Measurements from ENCODE around the gene FGD4. TPM values are rescaled to one million over a fixed set of nuclear protein-coding genes. Genes with fewer than 3 reads are reported as not detected.

FGD4 gene
- total RNA-seq, 4 donors from 2014 or later, result 42.6 to 69.4 (median 47.3) TPM

DNA sequence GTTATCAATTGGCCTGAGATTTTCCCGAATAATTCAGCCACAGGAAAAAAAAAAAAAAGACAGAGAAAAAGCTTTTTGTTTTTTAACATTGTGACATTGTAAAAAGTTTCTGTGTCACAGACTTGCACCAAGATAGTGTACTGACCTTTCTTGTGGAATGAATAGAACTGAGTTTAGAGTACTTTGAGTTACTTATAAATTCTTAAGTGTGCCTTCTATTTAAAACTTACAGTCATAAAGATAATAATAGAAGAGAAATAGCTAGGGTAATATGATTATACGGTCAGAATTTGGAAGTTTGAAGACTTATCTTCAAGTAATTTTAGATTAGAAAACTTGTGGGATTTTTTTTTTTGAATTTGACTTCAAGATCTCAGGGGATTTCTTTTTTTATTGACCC, 88.8 kb downstream of the FGD4 start:
- no peak for TF ChIP-seq POLR2A (IDR thresholded peaks at IDR 0.05)
- H3K27me3 ChIP-seq, result no peaks in the 10 kb centered on the region
- H3K36me3 ChIP-seq, result no peaks in the 10 kb centered on the region
- no peak overlapping the region for H3K4me3 ChIP-seq
- H3K4me1 ChIP-seq, result peaks cover 4% of the 10 kb centered on the region
- no peak for DNase-seq (ENCODE audit: low spot score in 2 of 2)
- 81% methylated on average over 2 of the region's 2 CpGs for WGBS
- no peaks in the 10 kb centered on the region for H3K9me3 ChIP-seq
- no peak overlapping the region for H3K27ac ChIP-seq

DNA sequence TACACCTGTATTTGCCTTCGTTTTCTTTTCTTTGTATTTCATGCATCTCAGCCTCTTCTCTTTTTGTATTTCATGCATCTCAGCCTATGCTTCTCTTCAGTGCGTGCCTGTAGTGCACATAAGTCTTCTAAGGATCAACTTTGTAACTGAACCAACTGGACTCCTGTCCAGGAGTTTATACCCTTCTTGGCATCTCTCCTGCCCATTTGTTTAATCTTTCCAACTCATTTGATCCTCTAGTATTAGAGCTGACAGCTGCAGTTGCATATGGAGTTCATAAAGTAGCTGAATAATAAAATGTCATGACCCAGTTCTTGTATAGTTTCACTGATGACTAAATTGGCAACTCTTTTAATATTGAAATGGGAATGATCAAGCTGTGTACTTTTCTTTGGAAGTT, 89.7 kb downstream of the FGD4 start:
- TF ChIP-seq EP300 (IDR thresholded peaks at IDR 0.05) (no peak), POLR2A (IDR thresholded peaks at IDR 0.05) (no peak), POLR2AphosphoS5 (IDR thresholded peaks at IDR 0.05) (no peak)
- TF ChIP-seq, protein P1, sequence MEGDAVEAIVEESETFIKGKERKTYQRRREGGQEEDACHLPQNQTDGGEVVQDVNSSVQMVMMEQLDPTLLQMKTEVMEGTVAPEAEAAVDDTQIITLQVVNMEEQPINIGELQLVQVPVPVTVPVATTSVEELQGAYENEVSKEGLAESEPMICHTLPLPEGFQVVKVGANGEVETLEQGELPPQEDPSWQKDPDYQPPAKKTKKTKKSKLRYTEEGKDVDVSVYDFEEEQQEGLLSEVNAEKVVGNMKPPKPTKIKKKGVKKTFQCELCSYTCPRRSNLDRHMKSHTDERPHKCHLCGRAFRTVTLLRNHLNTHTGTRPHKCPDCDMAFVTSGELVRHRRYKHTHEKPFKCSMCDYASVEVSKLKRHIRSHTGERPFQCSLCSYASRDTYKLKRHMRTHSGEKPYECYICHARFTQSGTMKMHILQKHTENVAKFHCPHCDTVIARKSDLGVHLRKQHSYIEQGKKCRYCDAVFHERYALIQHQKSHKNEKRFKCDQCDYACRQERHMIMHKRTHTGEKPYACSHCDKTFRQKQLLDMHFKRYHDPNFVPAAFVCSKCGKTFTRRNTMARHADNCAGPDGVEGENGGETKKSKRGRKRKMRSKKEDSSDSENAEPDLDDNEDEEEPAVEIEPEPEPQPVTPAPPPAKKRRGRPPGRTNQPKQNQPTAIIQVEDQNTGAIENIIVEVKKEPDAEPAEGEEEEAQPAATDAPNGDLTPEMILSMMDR (IDR thresholded peaks at IDR 0.05), result no peak
- H3K27me3 ChIP-seq, result no peaks in the 10 kb centered on the region
- H3K27ac ChIP-seq, result no peak overlapping the region
- H3K9me3 ChIP-seq, result no peaks in the 10 kb centered on the region
- H3K4me3 ChIP-seq, result no peak overlapping the region
- DNase-seq (ENCODE audit: low spot score in 2 of 2), result no peak
- WGBS, result 41% methylated on average over 2 of the region's 2 CpGs
- no peaks in the 10 kb centered on the region for H3K4me1 ChIP-seq
- no peaks in the 10 kb centered on the region for H3K36me3 ChIP-seq

DNA sequence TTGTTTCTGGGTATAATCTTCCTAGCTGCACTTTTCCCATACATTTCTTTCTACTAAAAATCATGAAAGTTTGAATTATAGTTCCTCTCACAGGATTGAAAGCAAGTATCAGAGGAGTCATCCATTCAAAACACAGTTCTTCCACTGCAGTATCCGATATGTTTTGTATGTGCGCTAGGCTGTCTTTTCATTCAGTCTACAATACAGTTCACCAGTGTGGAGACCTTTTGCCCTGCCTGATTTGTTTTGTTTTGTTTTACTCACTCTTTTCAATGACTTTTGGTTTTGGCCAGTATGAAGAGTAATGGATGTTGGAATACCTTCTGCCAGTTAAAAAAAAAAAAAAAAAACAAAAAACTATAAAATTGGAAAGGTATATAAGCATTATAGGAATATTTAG, 91.4 kb downstream of the FGD4 start:
- Histone ChIP-seq H3K27ac (no peak overlapping the region), H3K4me3 (no peak overlapping the region), H3K4me1 (peaks cover 3% of the 10 kb centered on the region), H3K27me3 (no peaks in the 10 kb centered on the region), H3K9me3 (no peaks in the 10 kb centered on the region), H3K36me3 (no peaks in the 10 kb centered on the region)
- no peak for TF ChIP-seq POLR2A (IDR thresholded peaks at IDR 0.05)
- TF ChIP-seq EP300 (IDR thresholded peaks at IDR 0.05), result no peak
- TF ChIP-seq, protein P1 (IDR thresholded peaks at IDR 0.05), result no peak
- TF ChIP-seq POLR2AphosphoS5 (IDR thresholded peaks at IDR 0.05), result no peak
- WGBS, result 96% methylated on average over 2 of the region's 2 CpGs
- DNase-seq (ENCODE audit: low spot score in 2 of 2), result no peak

DNA sequence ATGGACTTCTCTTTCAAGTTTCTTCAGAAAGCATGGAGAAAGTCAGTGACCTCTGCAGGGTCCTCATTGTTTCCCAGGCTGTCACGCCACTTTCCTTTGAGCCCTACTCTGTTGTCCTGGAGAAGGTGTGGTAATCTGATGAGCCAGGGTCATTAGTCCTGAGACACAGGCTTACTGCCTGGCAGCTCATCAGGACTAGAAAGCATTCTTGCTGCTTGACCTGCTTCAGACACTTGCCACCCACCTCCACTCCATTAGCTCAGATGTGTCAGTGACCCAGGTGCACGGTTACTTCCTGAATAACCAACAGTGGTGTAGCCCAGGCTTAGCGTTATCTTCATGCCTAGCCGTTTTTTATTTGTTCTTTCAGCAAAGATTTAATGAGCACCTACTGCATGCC, 93.9 kb downstream of the FGD4 start:
- H3K9me3 ChIP-seq, result no peaks in the 10 kb centered on the region
- H3K27me3 ChIP-seq, result no peaks in the 10 kb centered on the region
- WGBS, result 78% methylated on average over 4 of the region's 4 CpGs
- peaks cover 25% of the 10 kb centered on the region for H3K4me1 ChIP-seq
- H3K27ac ChIP-seq, result no peak overlapping the region
- no peak for TF ChIP-seq EP300 (IDR thresholded peaks at IDR 0.05)
- TF ChIP-seq, protein P1 (IDR thresholded peaks at IDR 0.05), result no peak
- no peak for TF ChIP-seq POLR2AphosphoS5 (IDR thresholded peaks at IDR 0.05)
- no peak for TF ChIP-seq POLR2A (IDR thresholded peaks at IDR 0.05)
- no peak for DNase-seq (ENCODE audit: low spot score in 2 of 2)
- H3K4me3 ChIP-seq, result no peak overlapping the region
- H3K36me3 ChIP-seq, result no peaks in the 10 kb centered on the region

DNA sequence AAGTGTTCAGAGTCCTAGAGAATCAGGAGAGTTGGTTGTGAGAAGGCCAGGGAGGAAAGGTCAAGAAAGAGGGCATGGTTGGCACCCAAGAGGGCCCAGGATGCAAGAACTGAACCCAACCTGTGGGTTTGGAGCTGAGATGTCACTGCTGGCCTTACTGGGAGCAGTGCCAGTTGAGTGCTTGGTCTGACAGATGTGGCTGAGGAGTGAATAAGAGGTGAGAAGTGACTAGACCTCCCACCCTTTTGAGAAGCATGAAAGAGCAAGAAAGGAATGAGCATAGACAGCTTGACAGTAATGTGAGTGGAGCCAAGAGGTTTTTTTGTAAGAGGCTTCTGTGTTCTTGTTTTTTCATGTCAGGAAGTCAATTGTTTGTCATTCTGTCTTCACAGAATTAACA, 95.3 kb downstream of the FGD4 start:
- TF ChIP-seq POLR2A (IDR thresholded peaks at IDR 0.05) (no peak), EP300 (IDR thresholded peaks at IDR 0.05) (no peak), POLR2AphosphoS5 (IDR thresholded peaks at IDR 0.05) (no peak)
- TF ChIP-seq, protein P1 (IDR thresholded peaks at IDR 0.05), result no peak
- H3K4me1 ChIP-seq, result peaks cover 25% of the 10 kb centered on the region
- no peak overlapping the region for H3K27ac ChIP-seq

DNA sequence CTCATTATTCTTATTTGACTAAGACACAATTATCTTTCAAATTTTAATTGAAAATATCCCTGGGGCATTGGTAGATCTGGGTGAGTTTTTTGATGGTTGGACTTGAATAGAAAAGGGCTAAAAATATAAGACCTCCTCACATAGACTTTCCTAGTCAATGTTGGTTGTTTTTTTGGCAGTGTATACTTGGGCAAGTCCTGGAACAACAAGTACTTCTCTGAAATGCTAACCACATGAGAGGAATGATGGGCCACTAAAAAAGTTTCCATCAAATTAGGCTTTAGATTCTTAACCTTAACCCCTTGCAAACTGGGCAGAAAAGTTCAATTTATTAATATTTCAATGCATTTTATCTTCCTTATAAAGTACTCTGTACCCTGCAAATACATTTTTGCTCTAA, 97.6 kb downstream of the FGD4 start:
- H3K36me3 ChIP-seq, result no peaks in the 10 kb centered on the region
- no peak for TF ChIP-seq EP300 (IDR thresholded peaks at IDR 0.05)
- no peak for TF ChIP-seq POLR2A (IDR thresholded peaks at IDR 0.05)
- TF ChIP-seq POLR2AphosphoS5 (IDR thresholded peaks at IDR 0.05), result no peak
- TF ChIP-seq, protein P1 (IDR thresholded peaks at IDR 0.05), result no peak
- peaks cover 33% of the 10 kb centered on the region for H3K4me1 ChIP-seq
- no peaks in the 10 kb centered on the region for H3K9me3 ChIP-seq
- no peak for DNase-seq (ENCODE audit: low spot score in 2 of 2)
- no peak overlapping the region for H3K4me3 ChIP-seq
- H3K27me3 ChIP-seq, result no peaks in the 10 kb centered on the region
- H3K27ac ChIP-seq, result no peak overlapping the region

More for the DNA sequence above, 95.3 kb downstream of the FGD4 start:
- Histone ChIP-seq H3K27me3 (no peaks in the 10 kb centered on the region), H3K36me3 (no peaks in the 10 kb centered on the region), H3K4me3 (no peak overlapping the region), H3K9me3 (no peaks in the 10 kb centered on the region)
- no peak for DNase-seq (ENCODE audit: low spot score in 2 of 2)
